ENCODE data around the gene NEU3.

GRCh38 chr11:75014129-75014528 lies 25.4 kb downstream of the NEU3 start:
- TF ChIP-seq, protein P1, sequence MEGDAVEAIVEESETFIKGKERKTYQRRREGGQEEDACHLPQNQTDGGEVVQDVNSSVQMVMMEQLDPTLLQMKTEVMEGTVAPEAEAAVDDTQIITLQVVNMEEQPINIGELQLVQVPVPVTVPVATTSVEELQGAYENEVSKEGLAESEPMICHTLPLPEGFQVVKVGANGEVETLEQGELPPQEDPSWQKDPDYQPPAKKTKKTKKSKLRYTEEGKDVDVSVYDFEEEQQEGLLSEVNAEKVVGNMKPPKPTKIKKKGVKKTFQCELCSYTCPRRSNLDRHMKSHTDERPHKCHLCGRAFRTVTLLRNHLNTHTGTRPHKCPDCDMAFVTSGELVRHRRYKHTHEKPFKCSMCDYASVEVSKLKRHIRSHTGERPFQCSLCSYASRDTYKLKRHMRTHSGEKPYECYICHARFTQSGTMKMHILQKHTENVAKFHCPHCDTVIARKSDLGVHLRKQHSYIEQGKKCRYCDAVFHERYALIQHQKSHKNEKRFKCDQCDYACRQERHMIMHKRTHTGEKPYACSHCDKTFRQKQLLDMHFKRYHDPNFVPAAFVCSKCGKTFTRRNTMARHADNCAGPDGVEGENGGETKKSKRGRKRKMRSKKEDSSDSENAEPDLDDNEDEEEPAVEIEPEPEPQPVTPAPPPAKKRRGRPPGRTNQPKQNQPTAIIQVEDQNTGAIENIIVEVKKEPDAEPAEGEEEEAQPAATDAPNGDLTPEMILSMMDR (conservative IDR thresholded peaks at IDR 0.05; ENCODE audit: low read depth, low read length), result peak; percentile 40
- TF ChIP-seq CHD1 (IDR thresholded peaks at IDR 0.05; ENCODE audit: low read depth, low read length), result no peak
- TF ChIP-seq POLR2A (IDR thresholded peaks at IDR 0.05; ENCODE audit: low read depth, low read length), result no peak
